ENCODE results near the gene CROCC2.

Gene CROCC2

DNA sequence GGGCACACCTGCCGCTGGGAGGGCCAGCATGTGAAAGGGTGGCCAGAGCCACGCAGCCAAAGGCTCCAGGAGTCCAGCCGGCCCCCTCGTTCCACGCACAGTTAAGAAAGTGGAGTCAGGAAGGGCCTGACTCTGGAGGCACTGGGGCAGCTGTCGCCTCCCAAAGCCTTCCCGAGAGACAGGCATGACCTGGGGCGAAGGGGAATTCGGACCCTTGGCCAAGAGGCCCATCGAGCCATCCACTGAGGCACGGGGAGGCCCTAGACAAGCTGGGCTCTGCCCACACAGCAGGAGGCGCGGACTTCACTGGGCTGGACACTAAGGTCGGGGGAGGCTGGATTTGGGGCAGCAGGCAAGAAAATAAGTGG, 53.8 kb downstream of the CROCC2 start:
- no peak for DNase-seq

DNA sequence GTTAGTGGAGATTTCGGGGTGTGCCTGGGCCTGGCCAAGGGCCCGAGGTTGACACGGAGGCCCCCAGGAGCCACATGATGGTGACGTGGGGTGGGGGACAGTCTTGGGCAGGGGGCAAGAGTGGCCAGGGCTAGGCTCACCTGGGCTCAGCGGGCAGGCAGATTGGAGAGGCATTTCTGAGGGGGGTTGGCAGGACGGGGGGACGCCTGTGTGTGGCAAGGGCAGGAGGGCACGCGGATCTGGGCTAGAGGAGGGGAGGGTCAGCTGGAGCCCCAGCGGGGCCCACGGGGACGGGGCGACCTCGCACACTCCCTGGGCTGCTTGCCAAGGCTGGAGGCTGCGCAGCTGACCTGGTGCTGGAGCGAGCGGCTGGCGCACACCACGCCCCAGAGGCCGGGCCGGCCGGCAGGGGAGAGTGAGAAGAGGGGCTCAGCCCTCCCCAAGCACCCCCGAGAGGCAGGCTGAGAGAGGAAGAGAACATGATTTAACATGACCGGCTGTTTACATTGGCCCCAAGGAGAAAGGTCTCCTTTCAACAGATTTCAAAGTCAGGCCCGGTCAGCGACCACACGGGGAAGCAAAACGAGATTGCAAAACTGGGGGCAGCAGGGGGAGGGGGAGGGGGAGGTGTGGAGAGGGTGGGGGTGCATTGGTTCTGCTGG, 54.3 kb downstream of the CROCC2 start:
- no peak for DNase-seq

DNA sequence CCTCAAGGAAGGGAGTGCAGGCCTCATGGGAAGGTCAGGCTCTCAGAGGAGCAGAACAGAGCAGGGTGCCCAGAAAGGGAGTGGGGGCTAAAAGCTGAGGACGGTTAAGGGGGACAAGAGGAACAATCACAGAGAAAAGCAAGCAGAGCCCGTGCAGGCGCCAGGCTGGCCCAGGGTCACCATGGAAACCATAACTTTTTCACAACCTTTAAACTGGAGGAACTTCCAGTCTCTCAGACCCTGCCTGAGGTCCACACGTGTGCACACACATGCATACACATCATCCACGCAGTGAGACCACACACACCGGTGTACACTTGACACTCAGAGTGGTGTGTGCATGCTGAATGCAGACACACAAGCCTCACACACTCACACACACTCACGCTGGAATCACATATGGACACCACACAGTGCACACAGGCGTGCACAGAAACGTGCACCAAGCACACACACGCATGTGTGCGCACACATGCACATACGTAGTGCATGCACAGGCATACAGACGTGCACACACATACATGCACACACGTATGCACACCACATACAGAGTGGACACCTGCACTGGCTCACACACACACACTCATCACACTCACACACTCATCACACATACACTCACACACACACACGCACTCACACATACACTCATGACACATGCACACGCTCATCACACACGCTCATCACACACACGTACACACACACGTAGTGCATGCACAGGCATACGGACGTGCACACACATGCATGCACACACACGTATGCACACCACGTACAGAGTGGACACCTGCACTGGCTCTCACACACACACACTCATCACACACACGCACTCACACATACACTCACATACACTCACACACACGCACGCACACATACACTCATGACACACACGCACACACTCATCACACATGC, 55.1 kb downstream of the CROCC2 start:
- no peak for DNase-seq

DNA sequence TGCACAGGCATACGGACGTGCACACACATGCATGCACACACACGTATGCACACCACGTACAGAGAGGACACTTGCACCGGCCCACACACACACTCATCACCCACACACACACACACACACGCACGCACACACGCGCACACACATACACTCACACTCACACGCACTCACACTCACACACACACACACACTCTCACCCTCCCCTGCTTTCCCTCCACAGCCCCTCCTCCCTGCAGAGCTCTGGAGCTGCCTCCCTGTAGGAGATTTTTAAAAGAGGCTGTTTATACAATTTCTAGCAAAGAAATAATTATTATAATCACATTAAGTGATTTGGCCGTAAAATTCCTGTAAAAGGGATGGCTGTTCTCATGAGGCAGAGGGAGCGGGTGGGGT, 55.8 kb downstream of the CROCC2 start:
- DNase-seq: no peak

DNA sequence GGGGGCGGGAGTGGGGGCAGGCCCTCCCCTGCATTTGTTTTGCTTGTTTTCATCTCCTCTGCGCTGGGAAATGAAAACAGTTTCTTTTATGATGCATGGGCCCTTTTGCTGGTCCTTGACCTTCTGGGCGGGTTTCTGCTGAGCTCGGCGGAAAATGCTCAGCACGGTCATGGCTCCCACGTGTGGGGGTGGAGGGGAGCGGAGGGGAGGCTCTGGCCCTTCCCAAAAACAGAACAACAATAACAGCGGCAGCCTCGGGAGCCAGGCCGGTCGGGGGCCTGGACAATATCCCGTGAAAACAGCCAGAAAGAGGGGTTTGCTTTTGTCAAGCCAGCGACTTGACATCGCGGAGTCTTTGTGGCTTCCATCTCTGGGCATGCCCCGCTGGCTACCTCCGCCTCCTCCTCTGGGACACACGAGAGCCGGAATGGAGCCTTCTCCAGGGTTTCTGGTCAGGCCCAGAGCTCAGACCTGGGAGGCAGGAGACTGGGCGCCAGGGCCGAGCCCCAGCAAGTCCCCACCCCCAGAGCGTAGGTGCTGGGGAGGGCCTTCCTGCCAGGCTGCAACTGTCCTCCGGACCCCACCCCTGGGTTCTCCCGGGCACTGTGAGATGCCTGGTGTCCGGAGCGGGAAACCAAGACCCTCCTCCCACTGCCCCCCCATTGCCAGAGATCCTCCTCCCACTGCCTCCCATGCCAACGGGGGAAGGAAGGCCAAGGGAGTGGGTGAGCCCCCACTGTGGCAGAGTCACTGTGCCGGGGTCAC, 56.3 kb downstream of the CROCC2 start:
- DNase-seq: no peak

DNA sequence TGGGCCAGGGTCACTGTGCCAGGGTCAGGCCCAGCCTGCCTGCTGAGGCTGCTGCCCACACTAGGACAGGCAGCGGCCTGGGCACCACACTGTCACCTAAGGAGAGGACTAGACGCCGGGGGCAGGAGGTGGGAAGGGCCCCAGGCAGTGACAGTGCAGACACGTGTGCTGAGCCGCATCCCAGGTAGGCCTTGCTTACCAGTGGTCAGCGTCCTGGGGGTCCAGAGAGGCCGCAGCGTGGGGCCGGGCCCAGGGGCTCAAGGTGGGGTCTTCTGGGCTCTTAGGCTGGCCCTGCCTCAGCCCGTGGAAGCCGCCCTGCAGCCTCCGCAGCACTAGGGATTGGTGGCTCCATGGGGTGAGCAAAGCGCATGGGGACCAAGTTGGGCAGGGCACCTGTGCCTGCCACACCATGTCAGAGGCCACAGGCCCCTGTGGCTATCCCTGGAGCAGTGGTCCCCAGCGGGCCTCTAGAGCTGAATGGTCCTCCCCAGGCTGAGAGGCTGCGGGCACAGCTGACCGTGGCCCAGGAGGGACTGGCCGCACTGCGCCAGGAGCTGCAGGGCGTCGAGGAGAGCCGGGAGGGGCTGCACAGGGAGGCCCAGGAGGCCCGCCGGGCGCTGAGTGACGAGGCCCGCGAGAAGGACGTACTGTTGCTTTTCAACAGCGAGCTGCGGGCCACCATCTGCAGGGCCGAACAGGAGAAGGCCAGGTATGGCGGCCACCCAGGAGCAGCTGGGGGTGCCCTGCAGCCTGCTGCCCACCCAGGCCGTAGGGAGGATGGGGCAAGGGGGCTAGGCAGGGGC, 57.1 kb downstream of the CROCC2 start:
- no peak for DNase-seq

DNA sequence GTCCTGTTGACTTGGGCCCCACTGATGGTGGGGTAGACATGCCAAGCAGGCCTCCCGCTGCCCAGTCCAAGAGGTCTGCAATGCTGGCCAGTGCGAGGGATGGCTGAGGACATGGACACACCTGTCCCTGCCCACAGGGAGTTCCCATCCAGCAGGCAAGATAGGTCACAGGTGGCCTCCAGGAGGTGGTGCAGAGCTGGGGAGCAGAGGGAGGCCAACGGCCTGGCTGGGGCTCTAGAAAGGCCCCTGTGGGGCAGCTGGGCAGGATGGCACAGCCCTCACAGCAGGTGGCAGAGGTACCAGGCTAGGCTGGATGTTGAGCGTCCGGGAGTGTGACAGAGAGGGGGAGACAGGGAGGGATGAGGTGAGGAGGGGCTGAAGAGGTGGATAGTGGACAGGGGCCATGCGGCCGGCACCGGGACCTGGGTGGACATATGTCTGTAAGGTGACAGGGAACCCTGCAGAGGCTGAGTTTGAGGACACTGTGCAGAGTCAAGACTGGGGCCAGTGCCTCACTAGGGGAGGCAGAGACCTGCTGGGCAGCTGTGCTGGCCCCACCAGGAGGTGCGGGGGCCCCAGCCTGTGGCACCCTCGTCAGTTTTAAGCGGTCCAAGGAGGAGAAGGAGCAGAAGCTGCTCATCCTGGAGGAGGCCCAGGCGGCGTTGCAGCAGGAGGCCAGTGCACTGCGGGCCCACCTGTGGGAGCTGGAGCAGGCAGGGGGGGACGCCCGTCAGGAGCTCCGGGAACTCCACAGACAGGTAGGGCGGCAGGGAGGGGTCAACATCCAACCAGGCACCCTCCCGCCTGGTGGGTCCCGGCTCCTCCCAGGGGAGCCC, 58.0 kb downstream of the CROCC2 start:
- no peak for DNase-seq

DNA sequence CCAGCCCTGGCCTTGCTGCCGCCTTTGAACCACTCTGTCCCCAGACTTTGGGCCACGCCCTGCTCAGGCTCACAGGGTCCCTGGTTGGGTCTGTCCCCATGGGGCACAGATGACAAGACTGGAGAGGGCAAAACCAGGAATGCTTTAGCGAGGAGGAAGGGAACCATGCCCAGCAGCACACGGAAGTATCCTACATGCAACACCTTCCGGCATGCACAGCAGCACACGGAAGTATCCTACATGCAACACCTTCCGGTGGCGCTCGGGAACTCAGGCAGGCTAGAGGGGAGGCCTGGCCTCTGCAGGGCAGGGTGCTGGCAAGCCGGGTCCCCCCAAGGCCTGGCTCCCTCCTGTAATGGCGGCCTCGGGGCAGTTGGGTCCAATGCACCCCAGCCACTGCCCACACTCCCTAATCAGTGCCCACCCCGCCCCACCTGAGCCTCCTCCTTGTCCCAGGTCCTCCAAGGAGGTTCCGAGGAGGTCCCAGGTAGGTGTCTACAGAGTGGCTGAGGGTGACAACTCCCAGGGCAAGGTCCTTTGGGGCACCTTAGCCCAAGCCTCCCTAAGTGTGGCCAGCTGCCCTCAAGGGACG, 58.7 kb downstream of the CROCC2 start:
- no peak for DNase-seq

DNA sequence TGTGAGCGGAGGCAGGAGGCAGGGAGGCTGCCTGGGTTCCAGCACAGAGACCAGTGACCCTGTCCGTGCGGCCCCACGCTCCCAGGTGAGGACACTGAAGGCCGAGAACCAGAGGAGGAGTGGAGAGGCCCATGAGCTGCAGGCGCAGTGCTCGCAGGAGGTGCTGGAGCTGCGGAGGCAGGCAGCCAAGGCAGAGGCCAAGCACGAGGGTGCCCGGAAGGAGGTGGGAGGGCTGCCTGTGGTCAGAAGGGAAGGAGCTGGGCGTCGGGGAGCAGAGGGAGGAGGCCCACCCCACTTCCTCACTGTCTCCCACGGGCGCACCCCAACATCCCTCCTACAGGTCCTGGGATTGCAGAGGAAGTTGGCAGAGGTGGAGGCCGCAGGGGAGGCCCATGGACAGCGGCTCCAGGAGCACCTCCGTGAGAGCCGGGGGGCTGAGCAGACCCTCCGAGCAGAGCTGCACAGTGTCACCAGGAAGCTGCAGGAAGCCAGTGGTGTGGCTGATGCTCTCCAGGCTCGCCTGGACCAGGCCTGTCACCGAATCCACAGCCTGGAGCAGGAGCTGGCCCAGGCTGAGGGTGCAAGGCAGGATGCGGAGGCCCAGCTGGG, 59.3 kb downstream of the CROCC2 start:
- no peak for DNase-seq

DNA sequence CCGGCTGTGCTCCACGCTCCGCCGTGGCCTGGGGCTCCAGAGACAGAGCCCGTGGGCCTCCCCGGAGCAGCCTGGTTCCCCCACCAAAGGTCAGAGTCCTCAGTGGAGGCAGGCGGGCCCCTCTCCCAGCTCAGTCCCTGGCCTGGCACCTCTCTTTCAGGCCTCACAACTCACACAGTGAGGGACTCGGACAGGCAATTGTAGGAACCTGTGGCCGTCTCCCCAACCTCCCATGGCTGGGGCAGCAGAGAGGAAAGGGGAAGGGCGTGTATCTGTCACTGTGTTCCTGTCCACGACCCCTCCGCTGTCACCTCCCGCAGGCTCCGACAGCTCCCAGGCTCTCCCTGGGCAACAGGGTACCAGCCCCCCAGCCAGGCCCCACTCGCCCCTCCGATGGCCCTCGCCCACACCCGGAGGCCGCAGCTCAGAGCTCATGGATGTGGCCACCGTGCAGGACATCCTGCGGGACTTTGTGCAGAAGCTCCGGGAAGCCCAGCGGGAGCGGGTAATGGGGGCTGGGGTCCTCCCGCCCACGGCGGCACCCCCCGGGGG, 59.8 kb downstream of the CROCC2 start:
- DNase-seq: no peak

DNA sequence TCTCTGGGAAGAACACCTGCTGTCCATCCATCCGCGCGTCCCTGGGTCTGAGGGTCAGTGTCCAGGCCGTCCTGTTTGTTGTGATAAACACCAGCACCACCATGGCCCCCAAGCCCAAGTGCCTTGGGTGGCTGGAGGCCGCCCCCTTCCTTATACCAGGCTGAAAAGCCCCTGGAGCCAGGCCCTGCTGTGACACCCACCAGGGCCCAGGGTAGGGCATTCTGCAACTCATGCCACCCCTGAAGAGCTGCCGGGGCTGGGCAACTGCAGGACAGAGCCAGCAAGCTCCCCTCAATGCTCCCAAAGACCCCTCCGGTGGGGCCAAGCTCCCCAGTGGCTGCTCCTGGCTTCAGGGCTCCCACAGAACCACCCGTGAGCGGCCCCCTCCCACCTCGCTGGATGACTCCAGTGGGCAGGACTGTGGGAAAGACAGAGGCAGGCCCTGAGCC, 60.3 kb downstream of the CROCC2 start:
- DNase-seq: no peak

DNA sequence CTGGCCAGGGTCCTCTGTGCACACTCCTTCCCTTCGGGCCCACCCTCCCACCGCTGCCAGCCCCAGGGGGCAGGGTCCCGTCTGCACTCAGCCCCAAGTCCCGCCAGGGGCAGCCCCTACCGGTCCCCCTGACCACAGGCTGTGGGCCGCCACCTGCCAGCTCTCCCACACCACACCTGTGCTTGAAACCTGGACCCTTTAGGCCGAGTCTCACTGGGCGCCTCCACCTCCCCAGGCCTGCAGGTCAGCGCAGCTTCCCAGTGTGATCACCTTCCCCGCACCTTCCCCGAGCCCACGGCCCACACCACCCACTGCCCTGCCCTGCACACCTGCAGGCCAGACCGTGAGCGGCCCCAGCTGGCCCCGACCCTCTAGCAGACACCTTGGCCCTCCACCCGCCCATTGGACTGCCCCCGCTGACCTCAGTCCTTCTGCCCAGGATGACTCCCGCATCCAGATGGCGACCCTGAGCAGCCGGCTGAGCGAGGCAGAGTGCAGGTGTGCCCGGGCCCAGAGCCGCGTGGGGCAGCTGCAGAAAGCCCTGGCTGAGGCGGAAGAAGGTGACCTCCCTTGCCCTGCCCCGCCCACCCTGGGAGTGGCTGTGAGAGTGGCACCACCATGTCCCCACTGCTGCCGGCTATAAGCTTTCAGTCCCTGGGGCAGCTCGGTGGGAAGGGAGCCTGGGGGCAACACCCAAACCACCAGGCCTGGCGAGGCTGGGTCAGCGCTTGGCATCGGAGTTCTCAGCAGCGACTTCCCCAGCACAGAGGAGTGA, 61.0 kb downstream of the CROCC2 start:
- no peak for DNase-seq

DNA sequence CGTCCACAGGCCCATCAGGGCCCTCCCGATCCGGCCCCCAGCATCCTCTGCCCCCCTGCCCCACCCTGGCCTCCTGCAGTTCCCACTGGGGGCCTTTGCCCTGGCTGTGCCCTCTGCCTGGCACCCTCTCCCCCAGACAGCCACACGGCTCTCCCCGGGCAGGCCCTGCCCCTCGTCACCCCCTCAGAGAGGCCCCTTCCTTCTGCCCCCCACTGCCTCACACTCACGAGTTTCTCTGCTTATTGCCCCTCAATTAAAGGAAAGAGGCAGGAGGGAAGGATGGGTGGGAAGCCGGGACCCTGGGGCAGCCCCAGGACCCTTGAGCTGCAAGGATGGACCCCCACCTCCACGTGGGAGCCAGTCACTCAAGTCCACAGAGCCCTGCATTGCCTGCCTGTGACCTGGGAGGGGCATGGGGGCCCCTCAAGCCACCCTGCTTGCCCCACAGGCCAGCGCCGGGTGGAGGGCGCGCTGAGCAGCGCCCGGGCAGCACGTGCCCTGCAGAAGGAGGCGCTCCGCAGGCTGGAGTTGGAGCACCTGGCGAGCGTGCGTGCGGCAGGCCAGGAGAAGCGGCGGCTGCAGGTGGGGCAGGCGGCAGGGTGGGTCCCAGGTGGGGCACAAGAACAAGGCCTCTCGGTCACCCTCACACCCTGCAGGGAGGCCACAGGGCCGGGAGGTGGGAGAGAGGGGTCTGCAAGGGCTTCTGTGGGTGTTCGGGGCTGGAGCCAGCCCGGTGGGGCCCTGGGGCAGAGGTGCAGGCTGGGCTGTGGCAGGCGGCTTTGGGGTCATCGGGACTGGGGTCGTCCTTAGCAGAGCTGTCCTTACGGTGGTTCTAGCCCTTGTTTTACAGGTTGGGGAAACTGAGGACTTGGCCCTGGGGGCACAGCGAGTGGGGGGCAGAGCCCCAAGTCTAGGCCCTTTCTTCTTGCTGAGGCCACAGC, 61.8 kb downstream of the CROCC2 start:
- DNase-seq: no peak

DNA sequence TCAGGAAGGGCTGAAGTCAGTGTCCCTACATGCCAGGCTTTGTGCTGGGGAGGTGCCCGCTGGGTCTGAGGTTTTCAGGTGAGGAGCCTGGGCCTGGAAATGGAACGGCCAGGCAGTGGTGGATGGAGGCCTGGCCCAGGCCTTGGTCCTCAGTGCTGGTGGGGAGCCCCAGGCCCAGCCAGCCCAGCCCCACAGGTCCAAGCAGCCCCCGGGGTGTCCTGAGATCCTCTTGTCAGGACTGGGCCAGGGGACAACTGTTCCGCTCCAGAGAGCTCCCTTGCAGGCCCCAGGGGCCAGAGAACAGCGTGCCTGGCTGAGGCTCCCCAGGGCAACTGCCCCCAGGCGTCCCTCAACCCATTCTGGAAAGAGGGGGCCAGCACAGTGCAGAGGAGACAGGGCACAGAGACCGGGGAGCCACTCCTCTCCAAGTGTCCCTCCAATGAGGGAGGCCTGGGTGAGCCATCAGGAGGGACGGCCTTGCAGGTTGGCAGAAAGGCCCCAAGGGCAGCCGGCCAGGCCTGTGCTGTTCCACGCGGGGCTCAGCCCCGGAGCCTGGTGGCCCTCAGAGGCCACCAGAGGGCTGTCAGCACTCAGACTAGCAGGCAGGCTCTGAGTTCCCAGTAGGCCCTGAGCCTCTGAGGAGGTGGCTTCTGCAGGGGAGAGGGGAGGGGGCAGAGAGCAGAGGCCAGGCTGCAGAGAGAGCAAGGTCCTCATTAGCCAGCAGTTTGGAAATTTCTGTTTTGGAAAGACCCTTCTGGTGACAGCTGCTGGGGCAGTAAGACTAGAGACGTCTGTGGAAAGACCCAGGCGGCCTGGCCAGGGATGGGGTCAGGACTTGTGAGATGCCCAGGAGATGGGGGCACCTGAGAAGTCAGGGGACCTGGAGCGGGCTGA, 62.8 kb downstream of the CROCC2 start:
- DNase-seq: no peak

DNA sequence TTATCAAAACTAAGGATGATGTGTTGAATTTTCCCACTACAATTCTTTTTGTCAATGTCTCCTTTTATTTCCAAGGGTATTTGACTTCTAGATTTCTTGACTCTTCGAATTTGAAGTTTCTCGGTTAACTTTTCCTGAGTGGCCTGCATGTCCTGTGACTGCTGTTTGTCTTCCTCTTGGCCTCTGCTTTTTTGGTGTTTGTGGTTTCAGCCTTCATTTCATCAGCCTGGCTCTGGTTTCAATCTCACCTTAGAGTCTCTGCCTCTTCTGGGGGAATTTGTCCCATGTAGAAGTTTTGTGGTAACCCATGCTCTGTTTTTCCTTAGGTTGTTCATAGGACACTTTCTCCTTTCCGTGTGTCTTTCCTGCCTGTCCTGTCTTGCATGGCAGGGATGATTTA, 64.0 kb downstream of the CROCC2 start:
- DNase-seq: no peak

DNA sequence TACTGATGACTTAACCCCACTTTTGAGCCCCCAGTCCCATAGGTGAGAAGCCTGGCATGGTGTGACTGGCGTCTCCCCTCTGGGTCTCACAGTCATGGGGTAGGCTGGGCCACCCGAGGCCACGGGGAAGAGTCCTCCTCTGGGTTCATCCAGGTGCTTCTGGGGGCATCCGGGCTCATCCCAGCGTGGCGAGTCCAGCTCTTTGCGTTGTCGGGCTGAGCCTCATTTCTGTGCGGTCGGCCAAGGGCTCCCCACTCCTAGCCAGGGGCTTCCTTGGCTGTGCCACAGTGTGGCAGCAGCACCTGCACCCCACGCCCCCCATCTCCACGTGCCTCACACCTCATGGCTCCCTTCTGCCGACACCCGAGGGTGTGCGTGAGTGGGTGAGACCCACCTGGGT, 64.7 kb downstream of the CROCC2 start:
- no peak for DNase-seq

DNA sequence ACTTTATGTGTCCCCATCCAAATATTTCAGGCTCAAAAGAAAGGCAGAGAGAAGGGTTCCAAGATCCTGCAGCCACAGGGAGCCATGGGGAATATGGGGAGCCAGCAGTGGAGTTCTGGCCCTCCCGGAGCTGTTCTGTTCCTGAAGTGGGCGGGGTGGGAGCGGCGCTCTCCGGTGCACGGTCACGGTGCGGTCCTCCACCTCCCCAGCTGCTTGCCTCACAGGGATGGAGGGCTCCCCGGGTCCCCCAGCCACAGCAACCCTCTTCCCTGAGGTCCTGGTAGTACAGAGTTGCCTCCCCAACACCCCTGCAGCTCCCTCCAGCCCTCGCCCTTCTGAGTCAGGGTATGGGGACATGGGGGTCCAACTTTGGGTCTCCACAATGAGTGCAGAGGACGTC, 66.1 kb downstream of the CROCC2 start:
- no peak for DNase-seq

Data from EL (cell line).